ENCODE data around the gene IFI35.
"Not testable (repeated sequence)": the region's sequence is repeated elsewhere in the genome, so short reads cannot be mapped to it uniquely, and the experiment has no call there.

The IFI35 gene

DNA sequence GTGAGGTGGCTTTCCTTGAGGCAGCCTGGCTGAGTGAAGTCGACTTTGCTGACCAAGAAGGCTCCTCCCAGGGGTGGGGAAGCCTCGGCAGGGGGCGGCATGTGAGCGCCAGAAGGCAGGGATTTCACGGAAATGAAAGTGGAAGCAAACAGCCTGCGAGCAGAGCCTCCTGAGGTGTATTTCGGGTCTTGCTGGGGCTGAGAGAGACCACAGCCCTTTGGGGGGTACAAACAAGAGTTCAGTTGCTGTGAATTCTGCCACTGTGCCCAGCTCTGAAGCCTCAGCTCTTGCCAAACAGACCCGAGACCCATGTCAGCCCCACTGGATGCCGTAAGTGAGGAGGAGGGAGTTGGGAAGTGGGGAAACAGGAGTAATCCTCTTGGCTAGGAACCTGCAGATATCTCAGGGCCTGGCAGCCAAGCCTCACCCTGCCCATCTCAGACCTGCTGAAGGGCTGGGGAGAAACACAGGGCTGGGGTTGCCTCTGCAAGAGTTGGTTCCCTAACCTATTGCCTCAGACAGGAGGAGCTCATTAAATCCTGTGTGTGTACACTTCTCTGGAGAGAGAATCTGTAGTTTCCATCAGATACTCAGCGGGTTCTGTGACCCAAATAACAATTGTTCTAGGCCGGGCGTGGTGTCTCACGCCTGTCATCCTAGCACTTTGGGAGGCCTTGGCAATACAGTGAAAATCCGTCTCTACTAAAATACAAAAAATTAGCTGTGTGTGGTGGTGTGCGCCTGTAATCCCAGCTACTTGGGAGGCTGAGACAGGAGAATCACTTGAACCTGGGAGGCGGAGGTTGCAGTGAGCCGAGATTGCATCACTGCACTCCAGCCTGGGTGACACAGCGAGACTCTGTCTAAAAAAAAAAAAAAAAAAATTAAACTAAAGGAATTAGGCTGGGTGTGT lies at the start of gene IFI35:
Gene IFI35 (plus strand): TSS at position 146 of the 913 bp plus-strand sequence. CDS start 164 bp downstream, at position 310.
- DNase-seq (ENCODE audit: low read depth), result peak; percentile 87

DNA sequence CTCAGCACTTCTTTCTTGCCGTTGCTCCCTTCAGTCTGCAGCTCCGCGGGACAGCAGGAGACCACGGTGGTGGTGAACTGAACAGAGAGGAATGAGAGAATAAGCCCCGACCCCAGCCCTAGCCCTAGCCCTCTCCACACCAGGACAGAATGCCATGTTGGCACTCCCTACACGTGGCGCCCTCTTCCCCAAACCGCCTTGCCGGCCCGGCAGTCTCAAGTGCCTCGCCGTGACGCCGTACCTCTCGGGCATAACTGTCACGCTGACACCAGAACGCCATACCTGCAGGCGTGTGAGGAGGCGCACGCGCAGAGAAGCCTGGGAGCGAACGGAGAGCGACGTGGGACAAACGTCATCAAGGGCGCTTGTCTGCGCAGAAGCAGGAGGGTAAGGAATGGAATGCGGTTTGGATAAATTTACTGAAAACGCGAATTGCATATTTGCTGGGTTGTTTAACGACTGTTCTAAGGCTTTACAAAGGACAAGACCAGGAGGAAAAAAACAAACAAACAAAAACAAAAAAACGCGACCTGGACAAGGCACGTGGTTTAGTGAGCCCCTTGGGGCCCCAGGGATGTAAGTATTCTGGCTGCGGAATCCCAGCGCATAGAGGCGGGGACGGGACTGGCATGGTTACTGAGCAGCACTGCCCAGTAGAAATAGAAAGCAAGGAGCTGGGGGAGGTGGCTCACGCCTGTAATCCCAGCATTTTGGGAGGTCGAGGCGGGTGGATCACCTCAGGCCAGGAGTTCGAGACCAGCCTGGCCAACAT lies 42.2 kb upstream of the IFI35 start, which contains the start of gene AARSD1:
Gene AARSD1 (minus strand): TSS at position 294 of the 772 bp plus-strand sequence. CDS start 14 bp downstream, at position 280.
- DNase-seq (ENCODE audit: low read depth), result peak; percentile 85

DNA sequence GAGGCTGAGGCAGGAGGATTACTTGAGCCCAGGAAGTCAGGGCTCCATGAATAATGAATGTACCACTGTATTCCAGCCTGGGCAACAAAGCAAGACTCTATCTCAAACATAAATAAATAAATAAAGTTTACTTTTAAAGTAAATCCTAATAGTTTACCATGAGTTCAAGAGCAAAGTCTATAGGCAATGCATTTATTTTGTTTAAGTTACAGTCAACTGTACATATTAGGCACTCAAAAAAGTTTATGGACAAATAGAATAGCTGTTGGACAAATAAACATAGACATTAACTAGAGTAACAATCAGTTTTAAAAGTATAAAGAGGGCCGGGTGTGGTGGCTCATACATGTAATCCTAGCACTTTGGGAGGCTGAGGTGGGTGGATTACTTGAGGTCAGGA lies 38.7 kb upstream of the IFI35 start:
- no peak for DNase-seq (ENCODE audit: low read depth)

GRCh38 chr17:42969001-42969581 lies 37.5 kb upstream of the IFI35 start:
- DNase-seq (ENCODE audit: low read depth), result no peak

GRCh38 chr17:42971589-42971988 lies 35.0 kb upstream of the IFI35 start:
- DNase-seq (ENCODE audit: low read depth), result no peak

- DNase-seq (ENCODE audit: low read depth), result not testable (repeated sequence)
Measured at GRCh38 chr17:42973323-42973722, 33.3 kb upstream of the IFI35 start.

DNA sequence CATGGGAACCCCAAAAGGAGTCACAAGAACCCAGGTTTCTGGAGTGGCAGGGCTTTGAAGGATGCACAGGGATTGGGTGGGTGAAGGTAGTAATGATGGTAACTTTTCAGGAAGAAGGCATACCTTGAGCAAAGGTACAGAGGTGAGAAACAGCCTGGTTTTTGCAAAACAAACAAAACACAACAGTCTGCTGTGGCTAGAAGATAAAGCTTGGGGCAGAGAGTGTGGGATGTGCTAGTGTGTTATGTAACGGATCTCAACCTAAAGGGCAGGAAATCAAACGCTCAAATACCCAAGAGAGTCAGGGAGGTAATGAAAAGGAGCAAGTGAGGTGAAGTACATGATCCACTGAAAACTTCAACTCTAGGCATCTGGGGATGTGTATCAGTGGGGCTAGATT lies 31.3 kb upstream of the IFI35 start:
- no peak for DNase-seq (ENCODE audit: low read depth)

GRCh38 chr17:42975701-42976100 lies 30.9 kb upstream of the IFI35 start:
- not testable (repeated sequence) for DNase-seq (ENCODE audit: low read depth)

DNA sequence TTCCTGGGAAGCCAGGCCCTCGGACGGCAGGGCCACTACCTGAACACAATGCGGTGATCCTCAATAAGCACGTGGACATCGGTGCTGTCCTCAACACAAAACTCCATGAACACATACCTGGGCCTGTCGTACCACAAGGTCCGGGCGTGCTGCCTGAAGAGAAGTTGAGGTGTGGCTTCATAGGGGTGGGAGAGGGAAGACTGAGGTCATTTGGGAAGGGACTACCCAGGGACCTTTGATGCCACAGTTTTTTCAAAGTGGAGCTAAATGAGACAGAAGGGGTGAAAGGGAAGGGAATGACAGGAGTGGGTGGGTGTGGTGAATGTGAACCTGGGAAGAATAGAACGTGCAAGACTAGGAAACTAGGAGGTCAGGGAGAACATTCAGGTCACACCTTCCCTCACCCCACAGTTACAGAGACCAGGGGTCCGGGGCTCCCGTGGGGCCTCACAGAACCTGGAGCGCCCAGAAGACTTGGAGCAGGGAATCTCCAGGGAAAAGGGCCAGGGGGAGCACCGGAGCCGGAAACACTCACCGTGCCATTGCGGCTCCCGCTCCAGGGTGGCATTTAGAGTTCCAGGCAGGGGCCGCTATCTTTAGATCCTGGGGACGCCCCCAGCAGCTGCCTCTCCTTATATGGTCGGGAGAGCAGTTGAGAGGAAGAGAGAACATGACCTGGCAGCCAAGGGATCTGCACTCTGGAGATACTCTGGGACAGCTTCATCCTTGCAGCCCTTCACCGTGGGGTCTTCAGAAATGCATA lies 26.9 kb upstream of the IFI35 start, which contains the start of gene PTGES3L:
Gene PTGES3L (minus strand): TSS at position 570 of the 763 bp plus-strand sequence. CDS start 27 bp downstream, at position 543.
- DNase-seq (ENCODE audit: low read depth), result no peak

- DNase-seq (ENCODE audit: low read depth), result peak; percentile 91
Measured at GRCh38 chr17:42980274-42980765, 26.3 kb upstream of the IFI35 start, which contains the start of gene RUNDC1. Gene RUNDC1, plus strand, starts transcription at chr17:42980565. Its CDS starts 12 bp downstream, at chr17:42980577.

- peak; percentile 55 for DNase-seq (ENCODE audit: low read depth)
Measured at GRCh38 chr17:42980766-42981397, 25.7 kb upstream of the IFI35 start.

GRCh38 chr17:42982266-42982665 lies 24.3 kb upstream of the IFI35 start:
- no peak for DNase-seq (ENCODE audit: low read depth)

GRCh38 chr17:42985225-42985624 lies 21.4 kb upstream of the IFI35 start:
- DNase-seq (ENCODE audit: low read depth), result no peak

DNA sequence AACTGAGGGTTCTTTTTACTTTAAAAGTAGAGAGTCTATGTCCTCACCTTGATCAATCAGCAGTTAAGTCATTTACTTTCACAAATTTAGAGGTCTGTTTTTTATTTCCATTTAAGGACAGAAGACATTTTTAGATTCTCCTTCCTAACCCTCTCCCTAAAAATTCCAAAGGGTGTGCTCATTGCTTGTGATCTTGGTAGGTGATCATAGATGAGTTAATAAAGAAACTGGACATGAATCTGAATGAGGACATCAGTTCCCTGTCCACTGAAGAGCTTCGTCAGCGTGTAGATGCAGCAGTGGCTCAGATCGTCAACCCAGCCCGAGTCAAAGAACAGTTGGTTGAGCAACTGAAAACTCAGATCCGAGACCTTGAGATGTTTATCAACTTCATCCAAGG lies 17.4 kb upstream of the IFI35 start:
- DNase-seq (ENCODE audit: low read depth), result no peak

DNA sequence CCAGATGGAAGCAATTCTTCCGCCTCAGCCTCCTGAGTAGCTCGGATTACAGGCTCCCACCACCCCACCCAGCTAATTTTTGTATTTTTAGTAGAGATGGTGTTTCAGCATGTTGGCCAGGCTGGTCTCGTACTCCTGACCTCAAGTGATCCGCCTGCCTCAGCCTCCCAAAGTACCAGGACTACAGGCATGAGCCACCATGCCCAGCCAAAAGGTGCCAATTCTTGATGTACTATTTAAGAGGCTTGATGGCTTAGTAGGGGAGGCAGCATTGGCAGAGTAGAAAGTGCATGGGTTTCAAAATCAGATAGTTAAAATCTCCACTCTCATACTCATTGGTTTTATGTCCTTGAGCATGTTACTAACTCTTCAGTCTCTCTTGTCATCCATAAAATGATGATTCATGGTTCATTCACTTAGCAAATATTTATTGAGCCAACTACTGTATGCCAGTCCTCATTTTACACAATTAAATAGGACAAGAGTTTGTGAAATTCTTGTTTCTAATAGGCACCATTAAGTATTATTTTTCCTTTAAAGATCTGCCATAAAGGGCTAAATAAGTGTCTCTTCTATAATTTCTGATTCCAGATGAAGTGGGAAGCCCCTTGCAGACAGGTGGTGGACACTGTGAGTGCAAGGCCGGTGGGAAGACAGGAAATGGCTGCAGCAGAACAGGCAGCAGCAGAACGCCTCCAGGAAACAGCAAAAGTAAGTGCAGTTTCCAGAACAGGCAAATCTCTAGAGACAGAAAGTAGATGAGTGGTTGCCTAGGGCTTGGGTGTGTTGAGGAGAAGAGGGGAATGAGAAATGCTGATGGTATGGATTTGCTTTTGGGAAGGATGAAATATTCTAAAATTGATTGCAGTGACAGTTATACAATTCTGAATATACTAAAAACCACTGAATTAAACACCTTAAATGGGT lies 16.6 kb upstream of the IFI35 start:
- no peak for DNase-seq (ENCODE audit: low read depth)

- no peak for DNase-seq (ENCODE audit: low read depth)
Measured at GRCh38 chr17:42991471-42991870, 15.1 kb upstream of the IFI35 start.

- no peak for DNase-seq (ENCODE audit: low read depth)
Measured at GRCh38 chr17:42992872-42993271, 13.7 kb upstream of the IFI35 start.

GRCh38 chr17:42993913-42994312 lies 12.7 kb upstream of the IFI35 start:
- not testable (repeated sequence) for DNase-seq (ENCODE audit: low read depth)

GRCh38 chr17:42997390-42997983 lies 9.1 kb upstream of the IFI35 start:
- no peak for DNase-seq (ENCODE audit: low read depth)

Data from stimulated activated CD4-positive, alpha-beta T cell treated with anti-CD3 and anti-CD28 coated beads, Interleukin-2, amount 100 ng/mL, for 4 hours (primary cell).